Kasumi-1 (cell line): Measurements from ENCODE around the gene SCNN1B.
"Not testable (repeated sequence)": the region's sequence is repeated elsewhere in the genome, so short reads cannot be mapped to it uniquely, and the experiment has no call there.

ENCODE experiments used
- DNase-seq, 2 experiments: peaks; one replicate each; lab custom pipeline; 2025; lab: John Stamatoyannopoulos, UW

The SCNN1B gene

GRCh38 chr16:23302045-23302956 is at the start of gene SCNN1B:
Gene SCNN1B (plus strand): TSS chr16:23302302. CDS start chr16:23348600, 46,298 bp downstream.
- no peak for DNase-seq

- no peak for DNase-seq
These were observed 49.8 kb upstream of the SCNN1B start for GRCh38 chr16:23252310-23252709.

- DNase-seq = not testable (repeated sequence)
These were observed 48.5 kb upstream of the SCNN1B start for GRCh38 chr16:23253650-23254049.

- DNase-seq = peak in 1 of 2 experiments; percentile 5
These were observed 47.8 kb upstream of the SCNN1B start for GRCh38 chr16:23254338-23254737.

GRCh38 chr16:23255000-23255399 is 47.1 kb upstream of the SCNN1B start:
- DNase-seq = no peak

- no peak for DNase-seq
These were observed 45.7 kb upstream of the SCNN1B start for GRCh38 chr16:23256440-23256839.

- no peak for DNase-seq
These were observed 44.4 kb upstream of the SCNN1B start for GRCh38 chr16:23257682-23258081.

- no peak for DNase-seq
These were observed 43.2 kb upstream of the SCNN1B start for GRCh38 chr16:23258919-23259237.

GRCh38 chr16:23267647-23268046 is 34.5 kb upstream of the SCNN1B start:
- DNase-seq = no peak

- no peak for DNase-seq
These were observed 33.5 kb upstream of the SCNN1B start for GRCh38 chr16:23268561-23268960.

GRCh38 chr16:23269248-23269953 is 32.7 kb upstream of the SCNN1B start:
- no peak for DNase-seq

- no peak for DNase-seq
These were observed 31.4 kb upstream of the SCNN1B start for GRCh38 chr16:23270654-23271053.

GRCh38 chr16:23274968-23275367 is 27.1 kb upstream of the SCNN1B start:
- no peak for DNase-seq

- no peak for DNase-seq
These were observed 25.3 kb upstream of the SCNN1B start for GRCh38 chr16:23276821-23277220.

- DNase-seq = no peak
These were observed 24.1 kb upstream of the SCNN1B start for GRCh38 chr16:23278031-23278430.

- DNase-seq = no peak
These were observed 22.4 kb upstream of the SCNN1B start for GRCh38 chr16:23279721-23280153.

- no peak for DNase-seq
These were observed 21.6 kb upstream of the SCNN1B start for GRCh38 chr16:23280483-23280967.

GRCh38 chr16:23282568-23282967 is 19.5 kb upstream of the SCNN1B start:
- DNase-seq = no peak

- no peak for DNase-seq
These were observed 18.5 kb upstream of the SCNN1B start for GRCh38 chr16:23283571-23283970.

GRCh38 chr16:23284584-23284983 is 17.5 kb upstream of the SCNN1B start:
- DNase-seq = no peak

- DNase-seq = no peak
These were observed 16.0 kb upstream of the SCNN1B start for GRCh38 chr16:23286131-23286532.

- DNase-seq = no peak
These were observed 13.9 kb upstream of the SCNN1B start for GRCh38 chr16:23288209-23288608.
